Stimulated activated CD8-positive, alpha-beta memory T cell treated with anti-CD3 and anti-CD28 coated beads, Interleukin-15, amount 100 ng/mL, for 1 hour (primary cell): ENCODE data around the gene PDZRN3.

Experiments
- DNase-seq: peaks from one replicate; pipeline ENCODE4 v3.0.0-alpha.2; 2020; ENCODE audit warnings: low read depth

PDZRN3 gene

DNA sequence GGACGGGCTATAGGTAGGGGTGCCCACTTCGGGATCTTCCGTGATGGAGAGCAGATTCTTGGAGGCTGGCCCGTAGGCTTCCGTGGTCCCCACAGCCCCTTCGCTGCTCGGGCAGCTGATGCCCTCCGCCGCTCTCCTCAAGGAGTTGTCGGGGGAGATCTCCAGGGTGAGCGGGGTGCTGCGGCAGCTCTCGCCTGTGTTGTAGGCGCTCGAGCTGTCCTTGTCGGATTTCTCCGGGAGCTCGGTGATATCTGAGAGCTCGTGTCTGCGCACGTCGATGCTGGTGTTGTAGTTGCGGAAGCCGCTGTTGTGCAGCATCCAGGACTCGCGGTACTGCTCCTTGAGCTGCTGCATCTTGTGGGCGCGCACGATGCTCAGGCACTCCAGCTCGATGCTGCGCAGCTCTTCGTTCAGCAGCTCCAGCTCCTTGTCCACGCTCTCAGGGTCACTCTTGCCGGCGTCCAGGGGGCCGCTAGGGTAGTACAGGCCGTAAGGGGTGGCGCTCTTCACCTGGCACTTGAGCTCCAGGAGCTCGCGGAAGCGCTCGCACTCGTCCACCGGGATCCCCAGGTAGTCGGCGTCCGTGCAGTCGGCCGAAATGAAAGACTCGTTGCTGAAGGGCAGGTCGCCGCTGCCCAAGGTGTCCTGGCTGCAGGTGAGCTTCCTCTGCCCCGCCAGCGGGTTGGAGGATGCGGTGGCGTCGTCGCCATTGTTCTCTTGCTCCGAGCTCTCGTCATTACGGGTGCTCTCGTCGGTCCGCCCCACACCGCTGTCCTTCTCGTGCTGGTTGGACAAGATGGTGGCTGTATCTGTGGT, 240.4 kb downstream of the PDZRN3 start:
- no peak for DNase-seq

DNA sequence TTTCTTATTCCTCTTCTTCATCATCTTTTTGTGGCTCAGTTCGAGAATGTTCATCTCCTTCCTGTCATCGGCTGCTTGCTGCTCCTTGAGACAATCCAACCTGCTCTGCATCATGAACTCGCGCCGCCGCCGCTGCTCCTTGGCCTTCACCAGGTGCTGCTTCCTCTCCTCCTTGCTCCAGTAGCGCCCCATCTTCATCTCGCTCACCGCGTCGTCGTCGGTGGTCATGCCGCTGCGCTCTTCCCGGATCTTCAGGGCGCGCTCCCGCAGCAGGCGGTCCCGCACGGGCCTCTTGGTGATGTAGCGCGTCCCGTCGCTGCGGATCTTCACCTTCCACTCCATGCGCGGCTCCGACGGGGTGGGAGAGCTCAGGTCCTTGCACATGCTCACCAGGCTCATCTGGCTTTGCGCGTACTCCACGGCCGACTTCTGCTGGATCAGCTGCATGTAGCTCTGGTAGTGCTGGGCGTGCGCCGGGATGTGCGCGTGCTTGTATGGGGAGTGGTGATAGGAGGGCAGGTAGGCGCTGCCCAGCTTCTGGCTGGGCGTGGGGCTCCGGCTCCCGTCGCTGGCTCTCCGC, 241.2 kb downstream of the PDZRN3 start:
- DNase-seq, result no peak

DNA sequence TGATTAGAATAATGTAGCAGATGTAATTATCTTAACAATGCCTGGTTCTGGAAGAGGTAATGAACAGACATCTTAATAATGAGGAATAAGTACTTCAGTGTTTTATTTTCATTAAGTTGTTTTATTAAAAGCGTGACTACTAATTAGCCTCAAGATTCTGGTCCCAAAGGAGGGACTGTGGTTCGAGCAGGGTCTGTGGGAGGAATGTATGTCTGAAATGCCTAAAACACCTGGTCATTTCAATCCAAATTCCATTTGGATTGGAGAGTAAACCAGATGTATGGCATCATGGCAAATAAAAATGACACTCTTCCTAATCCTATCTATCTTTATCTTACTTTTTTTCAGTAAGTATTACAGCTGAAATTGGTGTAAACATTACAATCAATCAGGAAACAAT, 243.2 kb downstream of the PDZRN3 start:
- DNase-seq, result no peak

DNA sequence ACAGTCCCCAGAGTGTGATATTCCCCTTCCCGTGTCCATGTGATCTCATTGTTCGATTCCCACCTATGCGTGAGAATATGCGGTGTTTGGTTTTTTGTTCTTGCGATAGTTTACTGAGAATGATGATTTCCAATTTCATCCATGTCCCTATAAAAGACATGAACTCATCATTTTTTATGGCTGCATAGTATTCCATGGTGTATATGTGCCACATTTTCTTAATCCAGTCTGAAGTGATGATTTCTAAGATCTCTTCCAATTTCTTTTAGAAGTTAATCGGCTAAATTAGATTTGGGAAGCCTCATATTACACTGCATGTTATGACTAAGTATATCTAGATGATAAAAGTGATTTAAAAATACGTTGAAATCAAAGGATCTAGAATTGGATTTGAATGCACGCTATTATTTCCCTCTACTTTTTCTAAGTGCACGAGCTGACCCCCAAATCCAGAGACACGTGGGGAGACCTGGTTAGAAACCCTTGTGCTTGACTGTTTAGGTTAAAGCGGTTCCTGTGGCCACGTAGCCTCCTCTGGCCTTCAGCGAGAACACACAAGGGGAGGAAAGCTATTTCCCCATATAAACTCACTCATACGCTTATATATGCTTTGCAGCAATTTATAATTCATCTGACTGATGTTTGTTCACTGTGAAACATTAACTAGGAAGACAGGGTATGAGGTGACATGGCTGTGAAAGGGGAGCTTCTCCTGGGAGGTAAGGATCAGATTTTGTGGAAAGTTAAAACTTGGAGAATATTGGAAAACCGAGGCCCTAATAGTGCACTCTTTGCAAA, 243.8 kb downstream of the PDZRN3 start:
- no peak for DNase-seq

DNA sequence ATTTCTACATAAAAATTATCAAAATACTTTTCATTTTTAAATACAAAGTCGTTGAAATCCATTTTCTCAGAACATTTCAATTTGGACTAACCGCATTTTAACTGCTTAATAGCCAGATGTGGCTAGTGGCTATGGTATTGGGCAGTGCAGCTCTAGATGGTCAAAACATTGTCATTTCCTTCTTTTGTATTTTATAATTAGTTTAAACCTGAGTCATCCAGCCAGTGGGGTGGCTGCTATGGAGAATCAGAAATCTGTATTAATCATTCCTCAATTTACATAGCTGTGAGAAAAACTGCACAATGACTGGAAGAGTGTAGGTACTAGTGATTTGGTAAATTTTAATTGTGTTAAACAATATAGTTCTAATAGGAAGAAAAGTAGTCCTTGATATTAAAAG, 245.3 kb downstream of the PDZRN3 start:
- no peak for DNase-seq

DNA sequence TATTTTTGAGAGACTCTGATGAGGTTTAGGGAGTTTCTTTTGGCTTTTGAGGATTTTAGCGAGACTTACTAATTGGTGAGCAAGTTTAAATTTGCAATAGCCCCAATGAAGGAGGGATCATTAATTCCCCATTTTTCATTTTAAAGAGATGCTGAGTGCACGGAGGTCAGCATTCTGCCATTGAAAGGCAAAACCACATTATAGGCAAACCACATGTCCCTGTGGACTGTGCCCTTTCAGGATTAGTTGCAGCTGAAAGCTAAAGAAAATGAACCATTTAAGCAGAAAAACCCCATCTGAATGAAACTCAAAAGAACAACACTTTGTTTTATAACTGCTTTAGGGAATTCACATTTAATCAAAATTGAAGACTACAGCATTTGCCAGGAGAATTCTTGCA, 246.5 kb downstream of the PDZRN3 start:
- DNase-seq, result no peak

DNA sequence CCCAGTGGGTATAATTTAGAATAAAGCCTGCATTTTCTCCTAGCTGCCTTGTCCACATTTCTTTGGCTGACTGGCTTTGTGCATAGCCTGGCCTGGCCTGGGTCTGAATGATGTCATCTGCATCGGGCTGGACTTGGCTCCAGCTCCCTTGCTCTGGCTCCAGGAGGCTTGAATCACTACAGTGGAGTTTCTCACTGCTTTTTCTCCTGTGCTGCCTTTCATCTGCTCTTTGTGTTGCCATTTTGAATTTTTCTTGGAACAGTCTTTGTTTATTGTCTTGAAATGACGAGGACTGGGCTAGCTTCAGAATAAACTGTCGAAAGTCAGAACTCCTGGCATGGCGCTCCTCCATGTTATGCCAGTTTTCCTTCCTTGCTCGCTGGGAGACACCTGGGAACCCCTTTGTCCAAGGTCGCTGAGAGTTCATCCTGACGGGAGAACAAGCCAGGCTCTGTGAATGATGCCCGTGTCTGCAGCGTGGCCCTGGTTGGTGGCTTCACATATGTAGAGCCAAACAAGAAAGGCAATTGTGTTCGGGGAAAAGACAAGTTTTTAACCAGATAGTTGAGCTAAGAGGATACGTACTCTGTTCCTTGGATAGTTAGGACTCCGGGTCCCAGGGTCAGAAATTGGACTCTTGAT, 258.9 kb downstream of the PDZRN3 start:
- no peak for DNase-seq

DNA sequence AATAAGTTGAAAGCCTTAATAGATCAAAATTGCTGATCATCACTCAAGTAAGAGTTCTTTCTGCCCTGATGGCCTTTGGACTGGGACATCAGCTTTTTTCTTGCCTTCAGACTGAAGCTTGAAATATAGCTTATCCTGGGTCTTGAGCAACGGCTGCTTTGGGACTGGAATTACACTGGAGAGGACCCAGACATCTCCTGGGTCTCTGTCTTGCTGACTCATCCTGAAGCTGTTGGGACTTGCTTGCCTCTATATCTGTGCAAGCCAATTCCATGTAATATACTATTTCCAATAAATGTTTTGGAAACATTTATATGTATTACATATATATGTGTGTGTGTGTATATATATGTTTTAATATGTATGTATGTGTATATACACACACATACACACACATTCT, 260.2 kb downstream of the PDZRN3 start:
- DNase-seq, result no peak

DNA sequence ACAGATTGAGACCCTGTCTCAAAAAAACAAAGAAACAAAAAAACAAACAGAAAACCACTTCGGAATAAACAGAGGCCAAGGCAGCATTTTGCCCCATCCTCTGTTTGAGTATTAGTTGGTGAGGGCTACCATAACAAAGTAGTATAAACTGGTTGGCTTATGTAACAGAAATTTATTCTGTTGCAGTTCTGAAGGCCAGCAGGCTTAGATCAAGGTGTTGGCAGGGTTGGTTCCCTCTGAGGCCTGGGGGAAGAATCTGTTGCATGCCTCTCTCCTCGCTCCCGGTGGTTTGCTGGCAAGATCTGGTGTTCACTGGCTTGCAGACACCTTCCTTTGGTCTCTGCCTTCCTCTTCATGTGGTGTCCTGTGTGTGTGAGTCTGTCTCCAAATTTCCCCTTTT, 261.6 kb downstream of the PDZRN3 start:
- DNase-seq, result no peak

DNA sequence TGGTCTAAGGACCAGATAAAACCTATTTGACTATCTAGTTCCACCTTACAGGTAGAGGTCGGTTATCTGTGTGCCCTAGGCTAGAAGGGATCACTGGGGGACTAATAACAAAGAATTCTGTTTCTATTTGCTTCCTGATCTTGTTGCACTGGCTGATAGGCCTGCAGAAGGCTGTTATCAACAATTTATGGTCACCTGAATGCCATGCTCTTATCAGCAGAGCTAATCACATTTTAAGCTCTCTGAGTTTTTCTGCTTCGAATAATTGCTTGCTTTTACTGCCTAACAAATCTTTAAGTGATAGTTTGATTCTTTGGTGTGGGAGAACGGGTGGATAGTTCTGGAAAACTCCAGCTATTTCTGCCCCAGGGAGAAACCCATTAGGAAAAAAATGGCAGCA, 263.1 kb downstream of the PDZRN3 start:
- DNase-seq, result no peak

DNA sequence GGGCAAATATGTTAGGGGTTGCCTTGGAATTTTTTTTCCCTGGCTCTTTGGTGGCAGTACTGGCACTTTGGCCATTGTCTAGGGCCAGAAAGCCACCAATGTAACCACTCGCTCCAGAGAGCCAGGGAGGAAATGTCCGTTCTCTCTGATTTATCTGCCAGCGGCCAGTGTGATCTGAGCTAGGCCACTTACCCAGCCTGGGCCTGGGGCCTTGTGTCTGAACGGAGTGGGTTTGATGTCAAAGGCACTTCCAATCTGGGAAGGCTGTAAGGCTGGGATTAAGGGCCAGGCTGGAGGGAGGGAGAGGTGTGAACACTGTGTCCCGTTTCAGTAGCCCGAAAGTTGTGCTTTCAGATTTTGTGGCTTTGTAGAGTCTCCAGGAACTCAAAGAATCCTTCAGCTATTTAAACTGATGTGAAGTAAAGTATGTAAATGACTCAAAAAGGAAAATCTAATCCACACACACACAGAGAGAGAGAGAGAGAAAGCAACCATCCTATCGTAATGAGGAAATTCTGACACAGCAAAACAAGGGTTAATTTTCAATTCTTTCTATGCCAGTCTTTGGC, 271.0 kb downstream of the PDZRN3 start:
- DNase-seq, result no peak

DNA sequence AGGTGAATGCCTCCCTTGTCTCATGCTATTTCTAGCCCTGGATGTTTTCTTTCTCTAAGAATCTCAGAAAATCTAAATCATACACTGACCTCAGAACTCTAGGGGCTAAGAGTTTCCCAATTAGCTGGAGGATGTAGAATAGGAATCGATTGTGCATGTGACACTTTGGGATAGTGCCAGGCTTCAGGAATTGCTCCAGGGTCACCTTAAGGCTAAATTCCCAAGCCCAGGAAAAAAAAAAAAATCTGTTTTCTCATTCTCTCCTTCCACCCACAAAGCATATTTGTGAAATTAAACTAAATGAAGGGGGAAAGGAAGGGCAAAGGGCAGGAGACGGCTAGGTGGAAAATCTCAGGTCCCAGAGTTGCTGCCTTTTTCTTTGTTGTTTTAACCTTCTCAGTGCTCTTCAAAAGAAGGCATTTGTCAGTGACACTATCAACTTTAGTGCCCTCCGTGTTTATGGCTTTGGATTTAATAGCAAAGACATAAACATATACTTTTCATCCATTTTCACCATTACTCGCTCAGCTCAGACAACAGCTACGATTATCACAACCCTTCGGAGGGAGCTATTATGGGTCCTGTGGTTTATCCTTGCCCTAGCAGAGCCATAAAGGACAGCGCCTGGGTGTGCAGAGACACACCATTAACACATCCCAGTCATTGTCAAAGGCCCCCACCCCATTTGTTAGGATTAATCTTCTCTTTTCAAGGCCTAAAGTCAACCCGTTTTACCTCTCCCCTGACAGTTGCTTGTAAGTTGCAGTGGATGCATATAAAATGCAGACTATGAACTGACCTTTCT, 271.7 kb downstream of the PDZRN3 start:
- DNase-seq, result no peak

DNA sequence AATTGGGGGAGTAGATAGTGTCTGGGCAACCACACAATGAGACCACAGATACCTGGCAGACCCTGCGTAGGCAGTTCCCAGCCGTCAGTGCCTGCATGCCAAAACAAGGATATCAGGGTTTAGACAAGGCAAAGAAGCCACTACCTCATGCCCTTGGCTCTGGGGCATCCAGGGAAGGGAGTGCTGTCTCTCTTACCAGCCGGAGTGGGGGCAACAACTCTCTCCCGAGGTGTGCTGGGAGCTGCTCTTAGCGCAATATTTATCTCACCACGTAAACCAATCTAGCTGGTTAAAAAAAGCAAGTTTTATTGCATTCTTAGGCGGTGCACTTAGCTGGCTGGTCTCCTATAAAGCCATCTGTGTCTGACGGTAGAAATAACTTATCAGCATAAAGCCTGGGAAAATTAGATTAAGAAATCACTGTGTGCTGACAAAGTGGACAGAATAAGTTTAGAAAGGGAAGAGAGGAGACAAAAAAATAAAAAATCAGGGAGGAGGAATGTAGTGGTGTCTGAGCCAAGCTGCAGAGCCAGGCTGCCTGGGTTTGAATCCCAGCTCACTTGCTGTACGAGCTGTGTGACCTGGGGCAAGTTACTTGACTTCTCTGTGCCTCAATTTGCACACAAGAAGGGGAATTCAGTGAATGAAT, 273.2 kb downstream of the PDZRN3 start:
- no peak for DNase-seq

DNA sequence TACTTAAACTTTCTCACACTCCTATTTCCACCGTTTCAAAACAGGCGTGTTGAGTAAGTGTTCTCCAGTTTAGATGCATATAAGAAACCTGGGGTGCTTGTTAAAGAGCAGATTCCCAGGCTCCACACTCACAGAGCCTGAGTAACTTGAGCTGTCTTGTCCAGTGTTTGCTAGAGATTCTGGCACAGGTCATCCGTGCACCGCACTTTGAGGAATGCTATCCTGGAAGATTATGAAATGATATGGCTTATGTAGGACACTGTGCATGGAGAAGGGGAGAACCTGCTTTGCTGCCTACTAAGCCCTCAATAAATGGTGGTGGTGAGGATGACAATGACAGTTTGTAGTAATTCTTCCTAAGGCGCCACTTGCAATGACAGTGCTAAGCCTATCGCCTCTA, 273.7 kb downstream of the PDZRN3 start:
- DNase-seq, result no peak

DNA sequence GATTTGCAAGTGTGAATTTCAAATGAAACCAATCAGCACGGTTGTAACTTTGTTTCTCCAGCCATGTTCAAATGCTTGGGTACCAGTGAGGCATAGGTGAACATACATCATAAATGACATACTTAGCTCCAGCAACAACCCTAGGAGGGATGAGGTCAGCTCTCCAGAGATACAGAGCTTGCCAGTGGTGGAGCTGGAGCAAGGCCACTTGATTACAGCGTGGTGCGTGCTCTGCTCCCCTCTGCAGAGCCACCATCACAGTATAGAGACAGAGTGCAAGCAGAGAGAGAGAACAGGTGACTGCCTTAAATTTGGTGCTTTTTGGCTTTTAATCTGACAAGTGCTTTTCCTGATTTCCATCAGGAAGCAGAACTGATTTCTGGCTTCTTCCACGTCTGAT, 275.1 kb downstream of the PDZRN3 start:
- DNase-seq, result no peak

DNA sequence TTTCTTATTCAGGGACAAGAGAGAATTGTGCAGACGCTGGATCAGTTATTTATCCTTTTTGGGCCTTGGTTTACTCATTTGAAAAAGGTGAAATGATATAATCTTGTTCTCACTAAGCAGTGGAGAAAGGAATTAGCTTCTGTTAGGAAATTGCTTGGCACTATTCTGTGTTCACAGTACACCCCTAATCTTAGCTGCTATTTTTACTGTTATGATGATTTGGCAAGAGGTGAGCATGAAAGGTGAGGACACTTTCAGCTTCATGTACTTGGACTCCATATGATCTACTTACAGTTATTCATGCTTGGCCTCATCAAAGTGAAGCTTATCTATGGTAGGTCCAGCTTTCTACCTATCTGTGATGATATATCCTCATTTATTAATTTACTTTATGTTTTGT, 282.7 kb downstream of the PDZRN3 start:
- DNase-seq, result no peak

DNA sequence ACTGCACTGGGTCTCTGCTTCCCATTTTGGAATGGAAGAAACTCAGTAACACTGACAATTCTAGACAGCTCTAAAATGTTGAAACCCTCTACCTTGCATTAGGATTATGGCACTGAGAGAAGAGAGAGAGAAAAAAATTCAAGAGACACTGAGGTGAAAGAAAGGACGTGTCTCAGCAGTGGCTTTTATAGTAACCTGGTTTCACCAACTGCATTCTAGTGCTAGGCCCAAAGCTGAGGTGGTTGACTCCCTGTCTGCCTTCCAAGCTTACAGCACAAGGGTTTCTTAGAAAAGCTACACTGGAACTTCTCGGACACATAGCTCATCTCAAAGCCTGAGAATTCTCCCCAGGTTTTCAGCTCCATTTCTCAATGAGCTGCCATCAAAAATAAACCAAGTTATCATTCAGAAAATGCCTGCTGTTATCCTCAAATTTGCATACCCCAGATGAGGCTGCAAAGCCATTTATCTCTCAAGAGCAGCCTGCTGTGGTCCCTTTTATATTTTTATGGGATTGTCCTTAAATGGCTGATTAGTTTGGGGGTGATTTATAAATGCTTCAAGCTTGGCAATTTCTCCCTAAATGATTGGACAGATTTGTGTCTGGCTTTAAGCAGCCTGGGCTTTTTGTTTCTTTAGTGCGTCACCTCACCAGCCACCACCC, 283.3 kb downstream of the PDZRN3 start:
- DNase-seq, result no peak

DNA sequence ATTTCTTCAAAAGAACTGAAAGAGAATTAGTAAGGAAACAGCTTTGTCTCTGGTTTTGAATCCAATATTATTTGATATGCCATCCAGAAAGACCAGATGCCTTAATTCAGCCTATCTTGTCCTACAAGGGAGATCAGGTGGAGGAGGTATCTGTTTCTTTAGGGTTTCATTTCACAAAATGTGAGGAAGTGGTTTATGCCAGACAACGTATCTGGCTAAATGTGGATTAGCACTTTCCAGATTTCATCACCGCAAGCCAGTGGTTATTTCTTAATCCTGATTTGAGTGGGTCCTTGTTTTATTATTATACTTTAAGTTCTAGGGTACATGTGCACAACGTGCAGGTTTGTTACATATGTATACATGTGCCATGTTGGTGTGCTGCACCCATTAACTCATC, 292.2 kb downstream of the PDZRN3 start:
- no peak for DNase-seq
